ENCODE data around the gene TNFRSF8.
"Not testable (repeated sequence)": the region's sequence is repeated elsewhere in the genome, so short reads cannot be mapped to it uniquely, and the experiment has no call there.

The TNFRSF8 gene

GRCh38 chr1:12039164-12039525 lies 24.0 kb upstream of the TNFRSF8 start:
- no peak for DNase-seq

- not testable (repeated sequence) for DNase-seq
Measured at GRCh38 chr1:12039824-12040456, 23.2 kb upstream of the TNFRSF8 start.

GRCh38 chr1:12040457-12041051 lies 22.5 kb upstream of the TNFRSF8 start:
- DNase-seq = no peak

GRCh38 chr1:12044187-12044877 lies 18.8 kb upstream of the TNFRSF8 start:
- DNase-seq = not testable (repeated sequence)

GRCh38 chr1:12046749-12047119 lies 16.4 kb upstream of the TNFRSF8 start:
- DNase-seq = no peak

- DNase-seq = no peak
Measured at GRCh38 chr1:12047120-12047876, 15.8 kb upstream of the TNFRSF8 start.

- DNase-seq = no peak
Measured at GRCh38 chr1:12048372-12048771, 14.7 kb upstream of the TNFRSF8 start.

GRCh38 chr1:12049616-12050015 lies 13.5 kb upstream of the TNFRSF8 start:
- no peak for DNase-seq

- DNase-seq = no peak
Measured at GRCh38 chr1:12051361-12051760, 11.7 kb upstream of the TNFRSF8 start.

- no peak for DNase-seq
Measured at GRCh38 chr1:12052008-12052573, 11.0 kb upstream of the TNFRSF8 start.

- DNase-seq = no peak
Measured at GRCh38 chr1:12052997-12053686, 10.0 kb upstream of the TNFRSF8 start.

- no peak for DNase-seq
Measured at GRCh38 chr1:12053752-12054548, 9.2 kb upstream of the TNFRSF8 start.

GRCh38 chr1:12055259-12055658 lies 7.8 kb upstream of the TNFRSF8 start:
- no peak for DNase-seq

GRCh38 chr1:12056331-12056841 lies 6.7 kb upstream of the TNFRSF8 start:
- no peak for DNase-seq

- no peak for DNase-seq
Measured at GRCh38 chr1:12057382-12057781, 5.7 kb upstream of the TNFRSF8 start.

- DNase-seq = no peak
Measured at GRCh38 chr1:12057940-12058687, 5.0 kb upstream of the TNFRSF8 start.

GRCh38 chr1:12059226-12059625 lies 3.9 kb upstream of the TNFRSF8 start:
- no peak for DNase-seq

GRCh38 chr1:12059722-12060464 lies 3.2 kb upstream of the TNFRSF8 start:
- DNase-seq = no peak

- no peak for DNase-seq
Measured at GRCh38 chr1:12060500-12060899, 2.6 kb upstream of the TNFRSF8 start.
